CD14-positive monocyte (primary cell): ENCODE results near the gene ITGB3. TPM values are rescaled to one million over a fixed set of nuclear protein-coding genes. Genes with fewer than 3 reads are reported as not detected.

ENCODE experiments used
- DNase-seq, 3 donors: peaks; one replicate each; pipeline ENCODE4 v3.0.0-alpha.2; 2011 to 2022
- H2AFZ ChIP-seq: 2 replicates; pipeline ENCODE4 v1.6.0; 2012; ENCODE audit warnings: mild to moderate bottlenecking, low read depth, low read length, inconsistent platforms; ENCODE audit not compliant: insufficient read depth, poor library complexity, severe bottlenecking
- H3K27ac ChIP-seq, 2 donors: 1 replicate in 1 of 2; 2 replicates in 1 of 2; pipeline ENCODE4 v1.5.1; 2012 to 2013; ENCODE audit warnings: low read length in 2 of 2, control low read depth in 1 of 2, inconsistent platforms in 1 of 2, low read depth in 1 of 2, mild to moderate bottlenecking in 1 of 2
- H3K27me3 ChIP-seq, 2 donors: one replicate each; pipeline versions ENCODE4 v1.6.0 to v1.6.1; 2011 to 2013; ENCODE audit warnings: low read length in 2 of 2; ENCODE audit not compliant: control insufficient read depth in 2 of 2, insufficient read depth in 2 of 2
- H3K36me3 ChIP-seq, 2 donors: replicated peaks in 1 of 2; 1 replicate in 1 of 2; 2 replicates in 1 of 2; pipeline versions ENCODE4 v1.5.1 to v1.6.1; 2012 to 2013; ENCODE audit warnings: low read length in 2 of 2, control low read depth in 1 of 2, inconsistent platforms in 1 of 2, mild to moderate bottlenecking in 1 of 2; ENCODE audit not compliant: insufficient read depth in 2 of 2, control insufficient read depth in 1 of 2
- H3K4me1 ChIP-seq, 2 donors: 1 replicate in 1 of 2; 2 replicates in 1 of 2; pipeline versions ENCODE4 v1.5.1 to v1.6.1; 2012 to 2013; ENCODE audit warnings: low read length in 2 of 2, control low read depth in 1 of 2, inconsistent platforms in 1 of 2, mild to moderate bottlenecking in 1 of 2, moderate library complexity in 1 of 2; ENCODE audit not compliant: insufficient read depth in 2 of 2, control insufficient read depth in 1 of 2
- H3K4me2 ChIP-seq: replicated peaks from 2 replicates; pipeline ENCODE3; 2012; ENCODE audit warnings: low read length, moderate library complexity, mild to moderate bottlenecking; ENCODE audit not compliant: poor library complexity, severe bottlenecking; ENCODE audit errors: extremely low read depth
- H3K4me3 ChIP-seq, 3 experiments: fragments of 200-600 bp in 1 of 3; sonication (generic) in 1 of 3; replicated peaks in 1 of 3; 1 replicate in 2 of 3; 2 replicates in 1 of 3; pipeline ENCODE4 v1.5.1; 2011 to 2013; ENCODE audit warnings: low read length in 3 of 3, mild to moderate bottlenecking in 3 of 3, control low read depth in 2 of 3, low read depth in 2 of 3, inconsistent platforms in 1 of 3, moderate library complexity in 1 of 3
- H3K79me2 ChIP-seq: 2 replicates; pipeline ENCODE4 v1.6.0; 2012; ENCODE audit warnings: mild to moderate bottlenecking, control low read depth, inconsistent platforms, low read length, moderate library complexity; ENCODE audit not compliant: insufficient read depth
- H3K9ac ChIP-seq: 2 replicates; pipeline ENCODE4 v1.6.0; 2017; ENCODE audit warnings: low read length, mild to moderate bottlenecking; ENCODE audit not compliant: insufficient read depth, poor library complexity, severe bottlenecking
- H3K9me3 ChIP-seq, 2 donors: replicated peaks in 1 of 2; 1 replicate in 1 of 2; 2 replicates in 1 of 2; pipeline versions ENCODE4 v1.5.1 to v1.6.1; 2012 to 2013; ENCODE audit warnings: low read length in 2 of 2, control low read depth in 1 of 2; ENCODE audit not compliant: control insufficient read depth in 1 of 2, insufficient read depth in 1 of 2
- H4K20me1 ChIP-seq: 2 replicates; pipeline ENCODE4 v1.6.0; 2012; ENCODE audit warnings: mild to moderate bottlenecking, low read length, control low read depth, moderate library complexity; ENCODE audit not compliant: insufficient read depth
- H3K27ac Mint-ChIP-seq, 7 donors: one replicate each; pipeline ENCODE4 v1.8.0; 2020; ENCODE audit warnings: mild to moderate bottlenecking in 7 of 7, mixed read lengths in 7 of 7, moderate library complexity in 6 of 7, inconsistent platforms in 2 of 7
- H3K27me3 Mint-ChIP-seq, 3 donors: one replicate each; pipeline ENCODE4 v1.8.0; 2021 to 2022; ENCODE audit warnings: low read depth in 3 of 3, mild to moderate bottlenecking in 3 of 3, mixed read lengths in 3 of 3, moderate library complexity in 3 of 3, inconsistent platforms in 1 of 3
- H3K36me3 Mint-ChIP-seq, 2 donors: one replicate each; pipeline ENCODE4 v1.8.0; 2020; ENCODE audit warnings: mixed read lengths in 2 of 2, inconsistent platforms in 1 of 2, mild to moderate bottlenecking in 1 of 2
- H3K4me1 Mint-ChIP-seq: one replicate; pipeline ENCODE4 v1.8.0; 2020; ENCODE audit warnings: mild to moderate bottlenecking, mixed read lengths
- H3K4me3 Mint-ChIP-seq, 2 donors: one replicate each; pipeline ENCODE4 v1.8.0; 2020; ENCODE audit warnings: mild to moderate bottlenecking in 2 of 2, mixed read lengths in 2 of 2, moderate library complexity in 1 of 2
- H3K9me3 Mint-ChIP-seq, 7 donors: one replicate each; pipeline ENCODE4 v1.8.0; 2020 to 2022; ENCODE audit warnings: mixed read lengths in 7 of 7, mild to moderate bottlenecking in 6 of 7, moderate library complexity in 6 of 7, inconsistent platforms in 2 of 7
- WGBS: methylation state at CpG from one replicate; pipeline ENCODE4 v1.1.5; 2013; ENCODE audit warnings: missing lambda C conversion rate; ENCODE audit not compliant: insufficient coverage; 5-methylcytosine and 5-hydroxymethylcytosine counted together
- intact Hi-C, 2 donors: fragments of 100-400 bp; cut with micrococcal nuclease; formaldehyde crosslinking; loops; one replicate each; pipeline versions ENCODE4 v1.15.0 to v1.15.1; 2023
- polyA plus RNA-seq, 3 donors: library from polyadenylated mRNA; depleted of rRNA in 1 of 3; unstranded in 2 of 3; stranded (reverse) in 1 of 3; fragments of 300-500 nt in 2 of 3; fragments of >200 nt in 1 of 3; fragmentation: Illumina TruSeq in 2 of 3; gene quantifications; 1 replicate in 2 of 3; 2 replicates in 1 of 3; pipeline ENCODE4 v1.2.3, GENCODE V29; 2012 to 2021
- small RNA-seq: library from RNA; depleted of rRNA; stranded (forward); fragments of <200 nt; gene quantifications from one replicate; pipeline ENCODE3, GENCODE V24; 2012; ENCODE audit warnings: low read depth; ENCODE audit not compliant: insufficient read length
- TF ChIP-seq, protein P1 (sequence below): fragments of 200-600 bp; IDR thresholded peaks from one replicate; pipeline ENCODE4 v1.8.0; 2022; ENCODE audit warnings: antibody characterized with exemption, mild to moderate bottlenecking

ITGB3 gene
- polyA plus RNA-seq, 3 donors: 0.01 to 1.6 (median 1.3) TPM

DNA sequence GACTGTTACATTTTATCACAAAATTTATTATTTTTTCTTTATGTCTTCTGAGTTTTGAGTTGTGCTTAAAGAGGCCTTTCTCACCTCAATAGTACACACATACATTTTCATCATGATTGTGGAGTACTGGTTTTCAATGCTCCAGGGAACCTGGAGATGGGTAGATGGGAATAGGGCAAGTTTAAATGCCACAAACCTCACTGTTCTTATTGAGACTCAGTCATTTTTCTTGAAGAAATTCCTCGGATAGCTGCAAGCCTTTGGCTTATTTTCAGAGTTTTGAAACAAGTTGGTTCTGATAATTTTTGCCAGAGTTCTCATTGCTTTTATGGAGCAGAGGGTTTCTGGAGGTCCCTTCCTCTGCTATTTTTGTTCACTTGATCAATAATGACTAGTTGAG is 105.0 kb downstream of the ITGB3 start:
- H3K9me3 Mint-ChIP-seq: peaks cover 2 to 15% (median 4%) of the 10 kb centered on the region in 7 donors
- Histone ChIP-seq H3K9me3 (no peaks in the 10 kb centered on the region), H3K27me3 (no peaks in the 10 kb centered on the region), H3K79me2 (no peaks in the 10 kb centered on the region), H3K4me2 (no peak overlapping the region), H3K27ac (no peak overlapping the region), H3K9ac (no peak overlapping the region), H3K36me3 (no peaks in the 10 kb centered on the region), H4K20me1 (no peaks in the 10 kb centered on the region), H3K4me3 (no peak overlapping the region), H2AFZ (no peak overlapping the region), H3K4me1 (no peaks in the 10 kb centered on the region)
- peaks cover 7 to 15% of the 10 kb centered on the region in 2 donors for H3K36me3 Mint-ChIP-seq
- peaks cover 0 to 2% (median 0%) of the 10 kb centered on the region in 3 donors for H3K27me3 Mint-ChIP-seq
- no peak overlapping the region for H3K27ac Mint-ChIP-seq
- no peak for DNase-seq
- intact Hi-C loops: no loop called here
- WGBS: no CpG with 5 or more reads among the region's 1 CpG
- peaks cover under 1% of the 10 kb centered on the region for H3K4me1 Mint-ChIP-seq
- TF ChIP-seq, protein P1, sequence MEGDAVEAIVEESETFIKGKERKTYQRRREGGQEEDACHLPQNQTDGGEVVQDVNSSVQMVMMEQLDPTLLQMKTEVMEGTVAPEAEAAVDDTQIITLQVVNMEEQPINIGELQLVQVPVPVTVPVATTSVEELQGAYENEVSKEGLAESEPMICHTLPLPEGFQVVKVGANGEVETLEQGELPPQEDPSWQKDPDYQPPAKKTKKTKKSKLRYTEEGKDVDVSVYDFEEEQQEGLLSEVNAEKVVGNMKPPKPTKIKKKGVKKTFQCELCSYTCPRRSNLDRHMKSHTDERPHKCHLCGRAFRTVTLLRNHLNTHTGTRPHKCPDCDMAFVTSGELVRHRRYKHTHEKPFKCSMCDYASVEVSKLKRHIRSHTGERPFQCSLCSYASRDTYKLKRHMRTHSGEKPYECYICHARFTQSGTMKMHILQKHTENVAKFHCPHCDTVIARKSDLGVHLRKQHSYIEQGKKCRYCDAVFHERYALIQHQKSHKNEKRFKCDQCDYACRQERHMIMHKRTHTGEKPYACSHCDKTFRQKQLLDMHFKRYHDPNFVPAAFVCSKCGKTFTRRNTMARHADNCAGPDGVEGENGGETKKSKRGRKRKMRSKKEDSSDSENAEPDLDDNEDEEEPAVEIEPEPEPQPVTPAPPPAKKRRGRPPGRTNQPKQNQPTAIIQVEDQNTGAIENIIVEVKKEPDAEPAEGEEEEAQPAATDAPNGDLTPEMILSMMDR: no peak
- no peak overlapping the region for H3K4me3 Mint-ChIP-seq

Small RNA genes lying within 50 kb of the gene (small RNA-seq; reads per million reads assigned to genes)
- gene RNU7-186P: not detected

Other genes with a start within 250 kb of the ITGB3 start
- gene CDC27, start 64.5 kb upstream of the ITGB3 start, polyA plus RNA-seq: 10 to 100 TPM; 19.7 to 52.0 (median 33.0) TPM
- under 1 TPM in 1 of 3 donors, not detected in 2; 0.43 TPM for gene MYL4, start 44.5 kb upstream of the ITGB3 start, polyA plus RNA-seq
- gene EFCAB13, start 70.1 kb downstream of the ITGB3 start, polyA plus RNA-seq: 1 to 10 TPM; 1.0 to 5.7 (median 3.5) TPM